Chondrocyte (in vitro differentiated cells): Measurements from ENCODE around the gene TAL1. TPM values are rescaled to one million over a fixed set of nuclear protein-coding genes. Genes with fewer than 3 reads are reported as not detected.

Experiments
- DNase-seq: peaks from one replicate; pipeline ENCODE4 v3.0.0; 2021; ENCODE audit warnings: mixed read lengths, low spot score
- H3K27ac Mint-ChIP-seq: one replicate; pipeline ENCODE4 v1.8.0; 2021; ENCODE audit warnings: mild to moderate bottlenecking, moderate library complexity, mixed read lengths; ENCODE audit not compliant: unreplicated experiment
- H3K27me3 Mint-ChIP-seq: 2 replicates; pipeline ENCODE4 v1.8.0; 2021; ENCODE audit warnings: low read depth, mixed read lengths
- H3K36me3 Mint-ChIP-seq: 2 replicates; pipeline ENCODE4 v1.8.0; 2021; ENCODE audit warnings: low read depth, mixed read lengths
- H3K4me1 Mint-ChIP-seq: 2 replicates; pipeline ENCODE4 v1.8.0; 2021; ENCODE audit warnings: low read depth, mild to moderate bottlenecking, mixed read lengths
- H3K4me3 Mint-ChIP-seq: one replicate; pipeline ENCODE4 v1.8.0; 2021; ENCODE audit warnings: mild to moderate bottlenecking, moderate library complexity, mixed read lengths; ENCODE audit not compliant: unreplicated experiment
- H3K9me3 Mint-ChIP-seq: 2 replicates; pipeline ENCODE4 v1.8.0; 2021; ENCODE audit warnings: low read depth, mixed read lengths
- total RNA-seq: library from RNA; stranded (reverse); gene quantifications from 3 replicates; pipeline ENCODE4 v1.2.1, GENCODE V29; 2021
- TF ChIP-seq, protein P1 (sequence below): fragments of 200-600 bp; sonication (generic); IDR thresholded peaks from 2 replicates; pipeline ENCODE4 v1.5.0; 2021; ENCODE audit warnings: antibody characterized with exemption, mild to moderate bottlenecking, moderate library complexity

Gene TAL1
- total RNA-seq, 1 donor from 2014 or later = 0.10 TPM

DNA sequence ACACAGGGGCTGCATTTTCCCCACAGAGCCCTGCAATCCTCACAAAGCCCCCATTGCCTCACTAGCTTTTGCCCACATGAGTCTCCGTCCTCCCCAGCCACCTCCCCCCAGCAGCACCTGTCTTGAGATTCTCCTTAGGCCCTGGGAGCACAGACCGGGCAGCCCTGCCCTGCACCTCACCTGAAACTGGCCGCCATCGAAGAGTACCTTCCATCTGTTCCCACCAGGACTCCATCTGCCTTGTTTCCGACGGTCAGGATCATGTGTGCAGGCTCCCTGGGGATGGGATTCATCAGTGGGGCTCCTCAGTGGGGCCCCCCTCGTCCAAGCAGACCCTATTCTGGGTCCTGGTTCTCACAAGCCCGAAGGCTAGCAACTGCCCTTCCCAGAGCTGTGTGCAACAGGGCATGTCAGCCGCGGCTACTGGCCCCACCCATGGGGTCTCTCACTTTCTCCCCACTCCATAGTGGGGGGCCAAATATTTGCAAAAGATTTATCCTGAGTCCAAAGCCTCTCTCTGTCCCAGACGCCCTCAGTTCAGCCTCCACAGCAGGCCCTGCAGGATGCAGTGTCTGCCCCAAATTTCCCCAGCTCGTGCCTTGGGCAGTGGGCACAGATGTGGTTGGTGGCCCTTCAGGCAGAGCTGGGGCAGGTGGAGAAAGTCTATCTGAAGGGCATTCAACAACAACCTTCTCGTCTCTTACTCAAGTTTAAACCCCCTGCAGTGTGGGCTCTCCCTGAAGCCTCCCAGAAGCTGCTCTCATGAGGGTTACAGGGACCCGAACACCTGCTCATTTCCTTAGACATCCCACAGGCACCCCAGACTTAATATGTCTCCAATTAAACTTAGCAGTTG, 47.0 kb downstream of the TAL1 start:
- TF ChIP-seq, protein P1, sequence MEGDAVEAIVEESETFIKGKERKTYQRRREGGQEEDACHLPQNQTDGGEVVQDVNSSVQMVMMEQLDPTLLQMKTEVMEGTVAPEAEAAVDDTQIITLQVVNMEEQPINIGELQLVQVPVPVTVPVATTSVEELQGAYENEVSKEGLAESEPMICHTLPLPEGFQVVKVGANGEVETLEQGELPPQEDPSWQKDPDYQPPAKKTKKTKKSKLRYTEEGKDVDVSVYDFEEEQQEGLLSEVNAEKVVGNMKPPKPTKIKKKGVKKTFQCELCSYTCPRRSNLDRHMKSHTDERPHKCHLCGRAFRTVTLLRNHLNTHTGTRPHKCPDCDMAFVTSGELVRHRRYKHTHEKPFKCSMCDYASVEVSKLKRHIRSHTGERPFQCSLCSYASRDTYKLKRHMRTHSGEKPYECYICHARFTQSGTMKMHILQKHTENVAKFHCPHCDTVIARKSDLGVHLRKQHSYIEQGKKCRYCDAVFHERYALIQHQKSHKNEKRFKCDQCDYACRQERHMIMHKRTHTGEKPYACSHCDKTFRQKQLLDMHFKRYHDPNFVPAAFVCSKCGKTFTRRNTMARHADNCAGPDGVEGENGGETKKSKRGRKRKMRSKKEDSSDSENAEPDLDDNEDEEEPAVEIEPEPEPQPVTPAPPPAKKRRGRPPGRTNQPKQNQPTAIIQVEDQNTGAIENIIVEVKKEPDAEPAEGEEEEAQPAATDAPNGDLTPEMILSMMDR = no peak
- Mint-ChIP-seq H3K9me3 (no peaks in the 10 kb centered on the region), H3K36me3 (no peaks in the 10 kb centered on the region), H3K27ac (no peak overlapping the region), H3K4me1 (peaks cover 12% of the 10 kb centered on the region), H3K27me3 (peaks cover 9% of the 10 kb centered on the region), H3K4me3 (no peak overlapping the region)
- DNase-seq = no peak

DNA sequence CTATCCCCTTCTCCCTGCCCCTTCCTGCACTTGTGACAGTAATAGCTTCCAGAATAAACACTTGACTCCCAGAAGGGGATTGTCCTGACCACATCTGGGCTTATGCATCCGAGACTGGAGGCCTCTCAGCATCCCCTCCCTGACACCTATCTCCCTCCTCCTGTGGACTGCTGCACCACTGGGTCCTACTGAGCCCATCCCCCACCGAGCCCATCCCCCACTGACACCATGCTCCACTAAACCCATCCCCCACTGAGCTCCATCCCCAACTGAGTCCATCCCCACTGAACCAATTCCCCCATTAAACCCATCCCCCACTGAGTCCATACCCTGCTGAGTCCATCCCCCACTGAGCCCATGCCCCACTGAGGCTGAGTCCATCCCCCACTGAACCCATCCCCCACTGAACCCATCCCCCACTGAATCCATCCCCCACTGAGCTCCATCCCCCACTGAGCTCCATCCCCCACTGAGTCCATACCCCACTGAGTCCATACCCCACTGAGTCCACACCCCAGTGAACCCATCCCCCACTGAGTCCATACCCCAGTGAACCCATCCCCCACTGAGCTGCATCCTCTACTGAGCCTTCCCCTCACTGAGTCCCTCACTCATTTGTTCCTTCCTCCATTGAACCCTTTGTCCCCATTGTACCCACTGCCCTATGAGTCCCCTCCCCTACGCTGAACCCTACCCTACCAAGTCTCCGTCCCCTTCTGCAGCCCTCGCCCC, 47.8 kb downstream of the TAL1 start:
- Mint-ChIP-seq H3K27me3 (peaks cover 9% of the 10 kb centered on the region), H3K4me3 (no peak overlapping the region), H3K27ac (no peak overlapping the region), H3K36me3 (no peaks in the 10 kb centered on the region), H3K9me3 (no peaks in the 10 kb centered on the region), H3K4me1 (peaks cover 15% of the 10 kb centered on the region)
- TF ChIP-seq, protein P1 = no peak
- DNase-seq = no peak

DNA sequence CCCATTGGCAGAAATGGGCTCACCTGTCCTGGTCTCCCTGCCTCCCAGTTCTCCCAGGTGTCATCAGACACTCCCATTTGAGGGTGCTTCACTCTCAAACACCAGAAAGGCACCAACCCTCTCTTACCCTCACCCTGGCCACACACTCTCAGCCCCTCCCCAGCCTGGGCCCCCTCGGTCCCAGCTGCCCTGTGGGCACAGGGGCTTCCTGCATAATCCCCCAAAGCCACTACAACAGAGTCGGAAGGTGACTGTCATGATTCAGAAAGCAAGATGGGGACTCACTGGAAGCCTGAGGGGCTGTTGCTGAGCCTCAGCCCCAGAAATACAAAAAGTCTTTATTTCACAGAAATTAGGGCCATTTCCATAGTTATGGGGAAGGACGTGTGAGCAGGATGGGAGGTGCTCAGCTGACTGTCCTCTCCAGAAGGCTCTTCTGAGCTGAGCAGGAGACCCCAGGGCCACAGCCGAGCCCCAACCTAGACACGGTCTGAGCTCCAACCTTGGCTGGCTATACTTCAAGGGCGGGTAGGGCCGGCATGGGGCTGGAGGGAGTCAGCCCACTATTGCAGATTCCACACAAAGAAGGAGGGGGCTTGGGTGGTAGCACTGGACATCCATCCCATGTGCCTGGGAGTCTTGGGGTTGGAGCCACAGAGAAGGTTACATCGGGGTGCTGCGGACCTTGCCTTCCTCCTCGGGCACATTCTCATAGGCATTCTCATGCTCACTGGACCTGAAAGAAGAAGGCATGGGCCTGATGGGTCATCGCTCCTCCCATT, 48.5 kb downstream of the TAL1 start:
- Mint-ChIP-seq H3K4me1 (peaks cover 22% of the 10 kb centered on the region), H3K27me3 (peaks cover 9% of the 10 kb centered on the region), H3K9me3 (no peaks in the 10 kb centered on the region), H3K4me3 (no peak overlapping the region), H3K27ac (no peak overlapping the region), H3K36me3 (no peaks in the 10 kb centered on the region)
- TF ChIP-seq, protein P1 = no peak
- no peak for DNase-seq

DNA sequence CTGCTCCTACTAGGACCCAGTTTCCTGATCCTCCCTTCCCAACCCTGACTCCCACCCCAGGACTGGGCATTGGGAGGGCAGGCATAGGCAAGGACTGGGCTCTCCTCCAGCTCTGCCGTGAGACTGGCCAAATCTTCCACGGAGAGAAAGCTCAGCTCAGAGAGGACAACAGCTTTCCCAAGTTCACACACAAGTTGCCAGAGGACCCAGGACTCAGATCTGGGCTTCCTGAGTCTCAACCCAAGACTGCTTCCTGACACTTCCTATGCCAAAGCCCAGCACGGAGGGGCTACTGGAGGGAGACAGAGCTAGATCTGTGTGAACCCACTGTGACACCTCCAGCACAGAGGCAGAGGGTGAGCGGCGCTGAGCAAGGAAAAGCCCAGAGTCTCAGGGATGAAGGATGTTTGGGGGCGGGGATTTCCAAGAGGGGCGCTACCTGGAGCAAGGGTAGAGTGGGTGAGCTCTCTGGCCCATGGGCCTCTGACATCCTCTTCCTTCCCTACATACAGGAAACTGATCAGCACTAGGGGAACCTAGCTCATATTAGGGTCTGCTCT, 49.3 kb downstream of the TAL1 start:
- TF ChIP-seq, protein P1 = no peak
- H3K4me1 Mint-ChIP-seq = peaks cover 22% of the 10 kb centered on the region
- H3K4me3 Mint-ChIP-seq = no peak overlapping the region
- no peak for DNase-seq
- H3K27me3 Mint-ChIP-seq = peaks cover 9% of the 10 kb centered on the region
- H3K27ac Mint-ChIP-seq = no peak overlapping the region
- H3K9me3 Mint-ChIP-seq = no peaks in the 10 kb centered on the region
- no peaks in the 10 kb centered on the region for H3K36me3 Mint-ChIP-seq
